ENCODE results near the gene KDM2A. TPM values are rescaled to one million over a fixed set of nuclear protein-coding genes. Genes with fewer than 3 reads are reported as not detected.

Gene KDM2A
- total RNA-seq, 1 experiment from 2014 or later = 16.2 TPM

GRCh38 chr11:67272327-67273259 lies 153.5 kb downstream of the KDM2A start:
- DNase-seq (ENCODE audit: low spot score) = no peak

- no peak for DNase-seq (ENCODE audit: low spot score)
Observed at GRCh38 chr11:67273260-67273990, 154.4 kb downstream of the KDM2A start.

GRCh38 chr11:67274768-67275605 lies 155.9 kb downstream of the KDM2A start:
- no peak for DNase-seq (ENCODE audit: low spot score)

- DNase-seq (ENCODE audit: low spot score) = no peak
Observed at GRCh38 chr11:67275606-67276409, 156.7 kb downstream of the KDM2A start.

- no peak for DNase-seq (ENCODE audit: low spot score)
Observed at GRCh38 chr11:67276781-67277230, 157.7 kb downstream of the KDM2A start.

GRCh38 chr11:67277231-67277961 lies 158.3 kb downstream of the KDM2A start:
- peak; percentile 72 for DNase-seq (ENCODE audit: low spot score)

- no peak for DNase-seq (ENCODE audit: low spot score)
Observed at GRCh38 chr11:67278135-67278938, 159.3 kb downstream of the KDM2A start.

- no peak for DNase-seq (ENCODE audit: low spot score)
Observed at GRCh38 chr11:67278939-67279588, 160.0 kb downstream of the KDM2A start.

GRCh38 chr11:67279589-67280340 lies 160.7 kb downstream of the KDM2A start:
- DNase-seq (ENCODE audit: low spot score) = no peak

- no peak for DNase-seq (ENCODE audit: low spot score)
Observed at GRCh38 chr11:67280341-67280787, 161.3 kb downstream of the KDM2A start.

GRCh38 chr11:67280788-67281551 lies 161.9 kb downstream of the KDM2A start:
- no peak for DNase-seq (ENCODE audit: low spot score)

GRCh38 chr11:67281552-67282150 lies 162.6 kb downstream of the KDM2A start:
- no peak for DNase-seq (ENCODE audit: low spot score)

- no peak for DNase-seq (ENCODE audit: low spot score)
Observed at GRCh38 chr11:67282155-67282875, 163.3 kb downstream of the KDM2A start.

- no peak for DNase-seq (ENCODE audit: low spot score)
Observed at GRCh38 chr11:67282876-67283371, 163.9 kb downstream of the KDM2A start.

- no peak for DNase-seq (ENCODE audit: low spot score)
Observed at GRCh38 chr11:67283481-67283963, 164.5 kb downstream of the KDM2A start.

Measured in H4 (cell line).